GM12878 (cell line): ENCODE data around the gene BFSP2. TPM values are rescaled to one million over a fixed set of nuclear protein-coding genes. Genes with fewer than 3 reads are reported as not detected.

Experiments used
- CBX5 ChIP-seq: sonication (generic); IDR thresholded peaks from 2 replicates; pipeline ENCODE4 v1.6.1; 2016; ENCODE audit warnings: low read depth, moderate library complexity, mild to moderate bottlenecking, inconsistent platforms
- HDAC6 ChIP-seq: fragments of 200-600 bp; sonication (generic); IDR thresholded peaks from one replicate; pipeline ENCODE4 v1.8.0; 2017; ENCODE audit warnings: antibody characterized with exemption; ENCODE audit not compliant: unreplicated experiment
- SIN3A ChIP-seq: IDR thresholded peaks from 2 replicates; pipeline ENCODE4 v1.6.1; 2012; ENCODE audit warnings: low read depth, low read length, improper control_type of control experiment
- SMAD5 ChIP-seq: IDR thresholded peaks from 2 replicates; pipeline ENCODE4 v1.6.1; 2016; ENCODE audit warnings: antibody characterized with exemption, low read depth
- polyA plus RNA-seq, 11 experiments: library from polyadenylated mRNA; depleted of rRNA in 4 of 11; unstranded in 6 of 11; stranded (reverse) in 5 of 11; fragments of >200 nt; fragmentation: Nextera tagmentation in 4 of 11; fragmentation: Illumina TruSeq in 1 of 11; extraction: Ambion mirVana in 4 of 11; extraction: Trizol in 1 of 11; gene quantifications; 1 replicate in 1 of 11; 2 replicates in 10 of 11; pipeline versions ENCODE4 v1.2.1 to v1.2.3, GENCODE V29; 2011 to 2016; ENCODE audit warnings: inconsistent platforms in 2 of 11, missing spikeins in 2 of 11, low read depth in 1 of 11
- total RNA-seq, 4 experiments: library from RNA; depleted of rRNA in 3 of 4; stranded (reverse); fragments of >200 nt in 3 of 4; fragmentation: Illumina TruSeq in 1 of 4; extraction: Trizol in 1 of 4; gene quantifications; 2 replicates each; pipeline versions ENCODE4 v1.2.1 to v1.2.3, GENCODE V29; 2013 to 2021
- TF ChIP-seq, protein P1 (sequence below): IDR thresholded peaks from 2 replicates; pipeline ENCODE4 v1.6.1; 2012; ENCODE audit warnings: improper control_type of control experiment, low read depth, low read length; ENCODE audit not compliant: insufficient replicate concordance
- TF ChIP-seq, protein P2 (sequence below): fragments of 150-350 bp; IDR thresholded peaks from 2 replicates; pipeline ENCODE4 v1.6.1; 2014; ENCODE audit warnings: mild to moderate bottlenecking, low read depth, low read length

Gene BFSP2
- total and polyA plus RNA-seq, 10 of the 15 experiments (the other 5 are each of a cell fraction or from before 2014, with no cell fraction given): 1.5 to 20.4 (median 7.3) TPM

GRCh38 chr3:133487204-133487603, 87.3 kb downstream of the BFSP2 start (continued):
- TF ChIP-seq, protein P1, sequence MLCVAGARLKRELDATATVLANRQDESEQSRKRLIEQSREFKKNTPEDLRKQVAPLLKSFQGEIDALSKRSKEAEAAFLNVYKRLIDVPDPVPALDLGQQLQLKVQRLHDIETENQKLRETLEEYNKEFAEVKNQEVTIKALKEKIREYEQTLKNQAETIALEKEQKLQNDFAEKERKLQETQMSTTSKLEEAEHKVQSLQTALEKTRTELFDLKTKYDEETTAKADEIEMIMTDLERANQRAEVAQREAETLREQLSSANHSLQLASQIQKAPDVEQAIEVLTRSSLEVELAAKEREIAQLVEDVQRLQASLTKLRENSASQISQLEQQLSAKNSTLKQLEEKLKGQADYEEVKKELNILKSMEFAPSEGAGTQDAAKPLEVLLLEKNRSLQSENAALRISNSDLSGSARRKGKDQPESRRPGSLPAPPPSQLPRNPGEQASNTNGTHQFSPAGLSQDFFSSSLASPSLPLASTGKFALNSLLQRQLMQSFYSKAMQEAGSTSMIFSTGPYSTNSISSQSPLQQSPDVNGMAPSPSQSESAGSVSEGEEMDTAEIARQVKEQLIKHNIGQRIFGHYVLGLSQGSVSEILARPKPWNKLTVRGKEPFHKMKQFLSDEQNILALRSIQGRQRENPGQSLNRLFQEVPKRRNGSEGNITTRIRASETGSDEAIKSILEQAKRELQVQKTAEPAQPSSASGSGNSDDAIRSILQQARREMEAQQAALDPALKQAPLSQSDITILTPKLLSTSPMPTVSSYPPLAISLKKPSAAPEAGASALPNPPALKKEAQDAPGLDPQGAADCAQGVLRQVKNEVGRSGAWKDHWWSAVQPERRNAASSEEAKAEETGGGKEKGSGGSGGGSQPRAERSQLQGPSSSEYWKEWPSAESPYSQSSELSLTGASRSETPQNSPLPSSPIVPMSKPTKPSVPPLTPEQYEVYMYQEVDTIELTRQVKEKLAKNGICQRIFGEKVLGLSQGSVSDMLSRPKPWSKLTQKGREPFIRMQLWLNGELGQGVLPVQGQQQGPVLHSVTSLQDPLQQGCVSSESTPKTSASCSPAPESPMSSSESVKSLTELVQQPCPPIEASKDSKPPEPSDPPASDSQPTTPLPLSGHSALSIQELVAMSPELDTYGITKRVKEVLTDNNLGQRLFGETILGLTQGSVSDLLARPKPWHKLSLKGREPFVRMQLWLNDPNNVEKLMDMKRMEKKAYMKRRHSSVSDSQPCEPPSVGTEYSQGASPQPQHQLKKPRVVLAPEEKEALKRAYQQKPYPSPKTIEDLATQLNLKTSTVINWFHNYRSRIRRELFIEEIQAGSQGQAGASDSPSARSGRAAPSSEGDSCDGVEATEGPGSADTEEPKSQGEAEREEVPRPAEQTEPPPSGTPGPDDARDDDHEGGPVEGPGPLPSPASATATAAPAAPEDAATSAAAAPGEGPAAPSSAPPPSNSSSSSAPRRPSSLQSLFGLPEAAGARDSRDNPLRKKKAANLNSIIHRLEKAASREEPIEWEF: no peak
- TF ChIP-seq, protein P2, sequence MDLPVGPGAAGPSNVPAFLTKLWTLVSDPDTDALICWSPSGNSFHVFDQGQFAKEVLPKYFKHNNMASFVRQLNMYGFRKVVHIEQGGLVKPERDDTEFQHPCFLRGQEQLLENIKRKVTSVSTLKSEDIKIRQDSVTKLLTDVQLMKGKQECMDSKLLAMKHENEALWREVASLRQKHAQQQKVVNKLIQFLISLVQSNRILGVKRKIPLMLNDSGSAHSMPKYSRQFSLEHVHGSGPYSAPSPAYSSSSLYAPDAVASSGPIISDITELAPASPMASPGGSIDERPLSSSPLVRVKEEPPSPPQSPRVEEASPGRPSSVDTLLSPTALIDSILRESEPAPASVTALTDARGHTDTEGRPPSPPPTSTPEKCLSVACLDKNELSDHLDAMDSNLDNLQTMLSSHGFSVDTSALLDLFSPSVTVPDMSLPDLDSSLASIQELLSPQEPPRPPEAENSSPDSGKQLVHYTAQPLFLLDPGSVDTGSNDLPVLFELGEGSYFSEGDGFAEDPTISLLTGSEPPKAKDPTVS: no peak
- TF ChIP-seq SIN3A: no peak
- TF ChIP-seq SMAD5: no peak
- TF ChIP-seq HDAC6: no peak
- TF ChIP-seq CBX5: no peak
